NCI-H2227 (cell line): ENCODE results near the gene NOMO2.
"Not testable (repeated sequence)": the region's sequence is repeated elsewhere in the genome, so short reads cannot be mapped to it uniquely, and the experiment has no call there.

ENCODE experiments used
- DNase-seq: peaks from one replicate; lab custom pipeline; 2025; ENCODE audit not compliant: unreplicated experiment; lab: John Stamatoyannopoulos, UW

NOMO2 gene

DNA sequence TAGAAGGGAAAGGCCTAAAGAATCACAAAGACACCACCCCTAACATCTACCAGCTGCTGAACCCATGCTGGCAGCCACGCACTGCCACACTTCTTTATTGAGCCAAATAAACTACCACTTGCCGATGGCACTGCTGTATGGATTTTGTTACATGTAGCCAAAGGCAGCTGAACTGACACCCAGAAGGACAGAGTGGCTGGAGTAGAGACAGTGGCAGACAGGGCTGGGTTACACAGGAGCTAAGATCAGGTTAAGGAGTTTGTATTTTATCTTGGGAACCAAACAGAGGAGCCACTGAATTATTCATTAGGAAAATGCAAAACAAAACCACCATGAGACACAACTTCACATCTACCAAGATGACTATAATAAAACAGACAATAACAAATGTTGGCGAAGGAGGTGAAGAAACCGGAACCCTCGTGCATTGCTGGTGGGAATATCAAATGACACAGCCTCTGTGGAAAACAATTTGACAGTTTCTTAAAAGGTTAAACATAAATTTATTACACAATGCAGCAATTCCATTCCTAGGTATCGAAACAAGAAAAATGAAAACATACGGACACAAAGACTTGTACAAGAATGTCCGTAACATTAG lies 35.9 kb downstream of the NOMO2 start:
- DNase-seq = not testable (repeated sequence)

GRCh38 chr16:18522637-18523036 lies 39.3 kb downstream of the NOMO2 start:
- DNase-seq = not testable (repeated sequence)

- not testable (repeated sequence) for DNase-seq
These were observed 40.3 kb downstream of the NOMO2 start for GRCh38 chr16:18521445-18522181.

GRCh38 chr16:18518536-18519283 lies 43.2 kb downstream of the NOMO2 start:
- DNase-seq = not testable (repeated sequence)

GRCh38 chr16:18498430-18498829 lies 63.5 kb downstream of the NOMO2 start:
- DNase-seq = not testable (repeated sequence)

GRCh38 chr16:18497032-18497431 lies 64.9 kb downstream of the NOMO2 start:
- not testable (repeated sequence) for DNase-seq

DNA sequence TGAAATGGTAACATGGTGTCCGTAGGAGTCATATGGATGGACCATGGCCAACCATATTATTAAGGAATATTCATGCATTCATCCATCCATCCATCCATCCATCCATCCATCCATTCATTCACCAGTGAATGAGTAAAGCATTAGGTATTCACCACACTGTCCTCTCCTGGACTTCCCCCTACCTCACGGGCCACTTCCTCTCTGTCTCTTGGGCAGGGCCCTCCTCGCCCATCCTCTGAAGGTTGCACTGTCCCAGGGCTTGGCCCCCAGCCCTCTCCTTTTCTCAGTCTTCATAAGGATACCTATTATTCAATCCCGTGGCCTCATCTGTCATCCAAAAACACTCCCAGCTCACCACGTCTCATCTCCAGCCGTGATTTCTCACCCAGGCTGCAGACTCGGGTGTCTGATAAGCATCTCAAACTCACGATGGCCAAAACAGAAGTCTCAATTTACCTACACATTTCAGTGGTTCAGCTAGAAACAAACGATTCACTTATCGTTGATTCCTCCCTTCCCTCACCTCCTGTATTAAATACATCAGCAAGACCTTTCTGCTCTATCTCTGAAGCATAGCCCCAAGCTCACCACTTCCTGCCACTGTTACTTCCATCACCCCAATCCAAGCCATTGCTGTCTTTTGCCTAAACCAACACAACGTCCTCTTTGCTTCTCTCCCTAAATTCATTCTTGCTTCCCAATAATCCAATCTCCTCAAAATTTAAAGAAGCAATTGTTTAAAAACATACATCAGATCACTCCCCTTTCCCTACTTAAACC lies 69.6 kb downstream of the NOMO2 start:
- DNase-seq = not testable (repeated sequence)

- DNase-seq = not testable (repeated sequence)
These were observed 125.9 kb downstream of the NOMO2 start for GRCh38 chr16:18436025-18436424.

- not testable (repeated sequence) for DNase-seq
These were observed 146.1 kb downstream of the NOMO2 start for GRCh38 chr16:18415827-18416226.

- not testable (repeated sequence) for DNase-seq
These were observed 152.2 kb downstream of the NOMO2 start for GRCh38 chr16:18409532-18410293.

GRCh38 chr16:18401851-18402657 lies 159.8 kb downstream of the NOMO2 start:
- DNase-seq = not testable (repeated sequence)

GRCh38 chr16:18401159-18401558 lies 160.7 kb downstream of the NOMO2 start:
- not testable (repeated sequence) for DNase-seq

GRCh38 chr16:18394363-18394762 lies 167.5 kb downstream of the NOMO2 start:
- DNase-seq = not testable (repeated sequence)

DNA sequence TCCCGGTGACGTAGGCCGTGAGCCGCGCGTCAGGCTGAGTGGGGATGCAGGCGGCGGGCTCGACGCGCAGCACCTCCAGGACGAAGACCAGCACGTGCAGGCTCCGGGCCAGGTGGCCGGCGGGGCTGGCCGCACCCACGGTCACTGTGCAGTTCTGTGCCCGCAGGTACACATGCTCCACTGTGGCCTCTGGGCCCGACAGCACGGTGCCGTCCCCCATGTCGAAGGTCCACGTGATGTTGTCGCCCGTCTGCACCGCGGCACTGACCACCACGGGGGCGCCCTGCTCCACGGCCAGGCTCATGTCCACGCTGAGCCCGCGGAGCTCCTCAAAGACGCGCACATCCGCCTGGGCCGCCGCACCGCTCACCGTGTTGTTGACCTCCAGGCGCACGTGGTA lies 174.1 kb downstream of the NOMO2 start:
- not testable (repeated sequence) for DNase-seq

DNA sequence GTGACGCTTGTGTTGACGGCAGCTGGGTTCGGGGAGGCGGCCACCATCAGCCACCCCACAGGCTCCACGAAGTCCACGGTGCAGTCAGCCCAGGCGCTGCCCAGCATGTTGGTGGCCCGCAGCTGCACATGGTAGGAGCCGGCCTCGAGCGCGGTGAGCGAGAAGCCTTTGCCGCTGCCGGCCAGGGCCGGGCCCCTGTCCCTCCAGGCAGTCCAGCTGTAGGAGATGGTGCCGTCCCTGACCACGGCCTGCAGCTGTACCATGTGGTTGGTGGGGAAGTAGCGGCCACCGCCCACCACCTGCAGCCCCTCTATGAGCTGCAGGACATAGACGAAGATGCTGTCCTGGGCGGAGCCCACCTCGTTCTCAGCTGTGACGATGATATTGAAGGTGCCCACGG lies 175.4 kb downstream of the NOMO2 start:
- not testable (repeated sequence) for DNase-seq

DNA sequence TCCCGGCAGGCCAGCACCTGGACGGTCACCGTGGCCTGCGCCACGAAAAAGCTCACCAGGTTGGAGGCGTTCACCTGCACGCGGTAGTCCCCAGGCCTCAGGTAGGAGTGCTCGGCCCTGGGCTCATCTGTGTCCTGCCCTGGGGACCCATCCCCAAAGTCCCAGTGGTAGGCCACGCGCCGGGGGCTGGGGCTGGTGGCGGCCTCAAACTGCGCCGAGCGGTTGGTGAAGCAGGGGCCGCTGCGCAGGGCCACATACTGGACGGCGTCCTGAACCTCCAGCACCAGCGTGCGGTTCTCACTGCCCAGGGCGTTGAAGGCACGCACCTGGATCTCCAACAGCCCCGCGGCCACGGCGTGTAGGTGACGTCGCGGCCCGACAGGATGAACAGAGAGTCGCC lies 176.6 kb downstream of the NOMO2 start:
- DNase-seq = not testable (repeated sequence)

DNA sequence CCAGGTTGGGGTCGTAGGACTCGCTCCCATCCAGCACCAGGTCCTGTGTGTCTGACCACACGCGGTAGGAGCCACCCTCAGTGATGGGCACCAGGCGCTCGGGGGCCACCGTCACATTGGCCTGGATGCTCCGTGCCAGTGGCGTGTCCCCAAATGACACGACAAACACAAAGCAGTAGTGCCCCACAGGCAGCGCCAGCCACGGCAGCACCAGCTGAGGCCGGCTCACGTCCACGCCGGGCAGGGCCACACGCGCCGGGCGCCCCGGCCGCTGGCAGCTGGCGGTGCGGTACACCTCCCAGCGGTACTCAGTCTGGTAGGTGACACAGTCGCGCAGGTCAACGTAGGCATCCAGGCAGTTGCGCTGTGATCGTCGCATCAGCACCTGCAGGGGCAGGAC lies 177.0 kb downstream of the NOMO2 start:
- not testable (repeated sequence) for DNase-seq

DNA sequence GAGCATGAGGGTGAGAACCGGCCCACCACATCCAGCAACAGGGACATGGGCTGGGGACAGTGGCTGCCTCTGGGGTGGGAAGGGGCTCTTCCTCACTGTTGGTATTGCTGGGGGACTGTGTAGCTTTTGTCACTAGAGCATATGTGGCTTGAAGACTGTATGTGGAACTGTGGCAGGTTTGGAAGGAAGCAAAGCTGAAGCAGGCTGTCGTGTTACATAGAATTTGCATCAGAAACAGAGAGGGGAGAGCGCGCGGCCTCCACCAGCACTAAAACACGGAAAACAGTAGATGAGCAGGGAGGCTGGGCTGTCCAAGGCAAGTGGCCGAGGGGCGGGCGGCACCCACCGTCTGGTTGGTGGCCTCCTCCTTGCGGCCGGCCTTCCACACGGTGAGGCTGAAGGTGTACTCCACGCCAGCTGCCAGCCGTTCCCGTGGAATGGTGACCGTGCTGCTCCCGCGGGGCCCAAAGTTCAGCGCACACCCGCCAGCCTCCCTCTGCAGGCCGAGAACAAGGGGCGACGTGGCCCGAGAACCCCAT lies 177.7 kb downstream of the NOMO2 start:
- not testable (repeated sequence) for DNase-seq

DNA sequence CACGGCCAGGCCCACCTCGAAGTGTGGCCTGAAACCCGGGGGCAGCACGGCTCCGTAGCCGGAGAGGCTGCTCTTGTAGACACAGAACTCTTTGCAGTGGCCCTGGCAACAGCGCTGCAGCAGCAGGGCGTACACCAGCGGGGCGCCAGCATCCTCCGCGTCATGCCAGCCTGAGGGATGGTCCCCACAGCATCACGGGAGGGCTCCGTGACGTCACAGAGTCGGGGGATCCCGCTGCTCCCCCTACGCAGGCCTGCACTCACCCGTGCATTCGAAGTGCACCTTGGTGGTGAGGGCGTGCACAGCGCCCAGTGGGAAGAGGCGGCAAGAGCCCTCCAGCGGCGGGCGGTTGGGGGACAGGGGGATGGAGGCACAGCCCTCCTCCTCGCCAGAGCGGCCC lies 179.2 kb downstream of the NOMO2 start:
- not testable (repeated sequence) for DNase-seq
